OCI-LY7 (cell line): ENCODE data around the gene BAG1. TPM values are rescaled to one million over a fixed set of nuclear protein-coding genes. Genes with fewer than 3 reads are reported as not detected.

Experiments used
- BruUV-seq: library from RNA; stranded (reverse); fragments of 400-500 nt; replicated peaks from 2 replicates; lab custom pipeline; 2021; lab: Mats Ljungman, UMichigan
- CTCF ChIA-PET: fragments of 300-600 bp; sonication (Branson Sonifier 250); formaldehyde crosslinking; loops from one replicate; lab custom pipeline; 2022; ENCODE audit warnings: antibody characterized with exemption; ENCODE audit not compliant: unreplicated experiment; lab: Charles Lee
- POLR2A ChIA-PET: fragments of 300-600 bp; sonication (Branson Sonifier 250); formaldehyde crosslinking; loops from one replicate; lab custom pipeline; 2022; ENCODE audit warnings: antibody characterized with exemption; lab: Charles Lee
- DNase-seq: peaks from one replicate; pipeline ENCODE4 v3.0.0-alpha.2; 2015; ENCODE audit warnings: low spot score
- H2AFZ ChIP-seq: fragments of 200-600 bp; sonication (generic), shearing (Covaris generic); 2 replicates; pipeline ENCODE4 v1.6.1; 2014; ENCODE audit warnings: mild to moderate bottlenecking, antibody characterized with exemption, low read length, moderate library complexity
- H3K27ac ChIP-seq: fragments of 200-600 bp; sonication (generic); 2 replicates; pipeline ENCODE4 v1.5.1; 2014; ENCODE audit warnings: mixed run types, low read depth, mild to moderate bottlenecking, moderate library complexity, low read length, inconsistent platforms; ENCODE audit not compliant: poor library complexity, severe bottlenecking
- H3K36me3 ChIP-seq: fragments of 200-600 bp; sonication (generic); 2 replicates; pipeline ENCODE4 v1.6.1; 2014; ENCODE audit warnings: mild to moderate bottlenecking, antibody characterized with exemption, low read length, moderate library complexity, mixed read lengths; ENCODE audit not compliant: insufficient read depth
- H3K4me1 ChIP-seq: fragments of 200-600 bp; sonication (generic); 2 replicates; pipeline ENCODE4 v1.5.1; 2014; ENCODE audit warnings: mild to moderate bottlenecking, low read length; ENCODE audit not compliant: insufficient read depth, poor library complexity, severe bottlenecking
- H3K4me2 ChIP-seq: fragments of 200-600 bp; sonication (generic); 2 replicates; pipeline ENCODE4 v1.6.1; 2014; ENCODE audit warnings: mild to moderate bottlenecking, low read length
- H3K4me3 ChIP-seq: fragments of 200-600 bp; sonication (generic); 2 replicates; pipeline ENCODE4 v1.5.1; 2014; ENCODE audit warnings: mild to moderate bottlenecking, low read depth, low read length; ENCODE audit not compliant: poor library complexity, severe bottlenecking
- H3K79me2 ChIP-seq: fragments of 200-600 bp; sonication (generic); 2 replicates; pipeline ENCODE4 v1.6.1; 2016; ENCODE audit warnings: low read depth, mild to moderate bottlenecking, low read length, moderate library complexity, mixed read lengths; ENCODE audit not compliant: insufficient read depth
- H3K9me2 ChIP-seq: fragments of 200-600 bp; sonication (generic); 2 replicates; pipeline ENCODE4 v1.6.1; 2016; ENCODE audit warnings: mild to moderate bottlenecking, low read length, mixed read lengths; ENCODE audit not compliant: insufficient read depth
- H3K9me3 ChIP-seq: fragments of 200-600 bp; sonication (generic); 2 replicates; pipeline ENCODE4 v1.6.1; 2014; ENCODE audit warnings: mild to moderate bottlenecking, mixed run types, low read length, mixed read lengths
- H4K20me1 ChIP-seq: fragments of 200-600 bp; sonication (generic); 2 replicates; pipeline ENCODE4 v1.6.1; 2014; ENCODE audit warnings: mild to moderate bottlenecking, antibody characterized with exemption, low read length, moderate library complexity, mixed read lengths; ENCODE audit not compliant: insufficient read depth
- CTCF ChIP-seq: fragments of 200-600 bp; sonication (generic); conservative IDR thresholded peaks from 2 replicates; pipeline ENCODE4 v1.5.1; 2014; ENCODE audit warnings: mild to moderate bottlenecking, antibody characterized with exemption, low read length, moderate library complexity, mixed read lengths
- EZH2phosphoT487 ChIP-seq: fragments of 200-600 bp; sonication (generic); IDR thresholded peaks from 2 replicates; pipeline ENCODE4 v1.6.1; 2018; ENCODE audit warnings: low read depth, borderline replicate concordance, mild to moderate bottlenecking, mixed run types, antibody characterized with exemption, low read length, moderate library complexity, mixed read lengths
- intact Hi-C: fragments of 100-400 bp; cut with micrococcal nuclease; formaldehyde crosslinking; loops from one replicate; pipeline ENCODE4 v1.10.0; 2022; ENCODE audit not compliant: unreplicated experiment
- total RNA-seq, 2 experiments: library from RNA; depleted of rRNA in 1 of 2; stranded (reverse); fragments of >200 nt in 1 of 2; shearing (Covaris generic) in 1 of 2; gene quantifications; 2 replicates each; pipeline ENCODE4 v1.2.3, GENCODE V29; 2014 to 2022

Gene BAG1
- total RNA-seq, 2 experiments from 2014 or later: 48.1 to 86.0 TPM

DNA sequence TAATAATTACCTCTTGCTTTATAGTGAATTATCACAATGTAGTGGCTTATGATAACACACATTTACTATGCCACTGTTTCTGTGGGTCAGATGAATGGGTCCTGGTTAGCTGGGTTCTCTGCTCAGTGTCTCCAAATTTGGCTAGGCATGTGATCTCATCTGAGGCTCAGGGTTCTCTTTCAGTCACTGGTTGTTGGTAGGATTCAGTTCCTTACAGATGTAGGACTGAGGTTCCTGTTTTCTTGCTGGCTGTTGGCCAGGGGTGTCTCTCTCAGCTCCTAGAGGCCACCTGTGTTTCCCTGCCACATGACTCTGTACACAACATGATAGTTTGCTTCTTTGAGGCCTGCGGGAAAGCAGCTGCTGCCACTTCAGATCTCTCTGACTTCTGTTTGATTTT, 32.9 kb upstream of the BAG1 start:
- DNase-seq: peak; percentile 94
- Histone ChIP-seq H3K4me1 (peaks cover 72% of the 10 kb centered on the region), H3K79me2 (peaks cover 89% of the 10 kb centered on the region), H3K36me3 (peaks cover 96% of the 10 kb centered on the region), H4K20me1 (peaks cover 8% of the 10 kb centered on the region; the same call in 1 of the 2 replicates), H3K9me3 (no peaks in the 10 kb centered on the region), H3K27ac (peak overlapping the region; percentile 95), H3K4me3 (peak overlapping the region; percentile 62), H3K9me2 (no peaks in the 10 kb centered on the region), H3K4me2 (peak overlapping the region; percentile 65), H2AFZ (no peak overlapping the region)
- ChIA-PET CTCF (interaction anchor here (0.6 to 1.1 kb wide), 2 partner anchors 150 to 156 kb away, joined by 3 read pairs; partner anchors contain the start of gene AQP3), POLR2A (interaction anchor here (0.6 to 1.8 kb wide), 8 partner anchors 8 to 272 kb away, joined by 3 to 7 read pairs (median 4); partner anchors contain the start of genes AQP3, B4GALT1, DNAJA1 and NOL6)
- intact Hi-C loops: loop anchor here (1.0 to 10.0 kb wide), 4 partner anchors 33 to 747 kb away; partner anchors contain the start of genes BAG1 and UBAP2
- TF ChIP-seq CTCF (no peak), EZH2phosphoT487 (no peak)
- BruUV-seq: no TSS peak

GRCh38 chr9:33295571-33295970, 31.1 kb upstream of the BAG1 start:
- TF ChIP-seq CTCF (no peak), EZH2phosphoT487 (no peak)
- Histone ChIP-seq H4K20me1 (peaks cover 8% of the 10 kb centered on the region; the same call in 1 of the 2 replicates), H3K79me2 (peaks cover 97% of the 10 kb centered on the region), H3K4me1 (peaks cover 85% of the 10 kb centered on the region), H2AFZ (no peak overlapping the region), H3K36me3 (peaks cover 86% of the 10 kb centered on the region), H3K9me3 (no peaks in the 10 kb centered on the region), H3K27ac (peak overlapping the region; percentile 95), H3K4me2 (peak overlapping the region; percentile 65), H3K9me2 (no peaks in the 10 kb centered on the region), H3K4me3 (peak overlapping the region; percentile 62)
- ChIA-PET POLR2A (no interaction called here), CTCF (interaction anchor here (1.1 kb wide), 1 partner anchor 157 kb away, joined by 3 read pairs; no protein-coding TSS in a partner anchor)
- intact Hi-C loops: loop anchor here (10.0 kb wide), 2 partner anchors 141 to 749 kb away; partner anchors contain the start of gene UBAP2
- BruUV-seq: no TSS peak
- no peak for DNase-seq

DNA sequence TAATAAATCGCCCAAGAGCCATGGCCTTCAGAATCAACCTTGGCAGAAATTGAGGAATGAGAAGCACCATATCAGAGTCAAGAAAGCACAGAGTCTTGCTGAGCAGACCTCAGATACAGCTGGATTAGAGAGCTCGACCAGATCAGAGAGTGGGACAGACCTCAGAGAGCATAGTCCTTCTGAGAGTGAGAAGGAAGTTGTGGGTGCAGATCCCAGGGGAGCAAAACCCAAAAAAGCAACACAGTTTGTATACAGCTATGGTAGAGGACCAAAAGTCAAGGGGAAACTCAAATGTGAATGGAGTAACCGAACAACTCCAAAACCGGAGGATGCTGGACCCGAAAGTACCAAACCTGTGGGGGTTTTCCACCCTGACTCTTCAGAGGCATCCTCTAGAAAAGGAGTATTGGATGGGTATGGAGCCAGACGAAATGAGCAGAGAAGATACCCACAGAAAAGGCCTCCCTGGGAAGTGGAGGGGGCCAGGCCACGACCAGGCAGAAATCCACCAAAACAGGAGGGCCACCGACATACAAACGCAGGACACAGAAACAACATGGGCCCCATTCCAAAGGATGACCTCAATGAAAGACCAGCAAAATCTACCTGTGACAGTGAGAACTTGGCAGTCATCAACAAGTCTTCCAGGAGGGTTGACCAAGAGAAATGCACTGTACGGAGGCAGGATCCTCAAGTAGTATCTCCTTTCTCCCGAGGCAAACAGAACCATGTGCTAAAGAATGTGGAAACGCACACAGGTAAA, 30.3 kb upstream of the BAG1 start:
- no peaks in the 10 kb centered on the region for H3K9me2 ChIP-seq
- H4K20me1 ChIP-seq: peaks cover 8% of the 10 kb centered on the region; the same call in 1 of the 2 replicates
- H3K4me3 ChIP-seq: peak overlapping the region; percentile 62
- TF ChIP-seq EZH2phosphoT487: no peak
- TF ChIP-seq CTCF: no peak
- ChIA-PET CTCF (no interaction called here), POLR2A (no interaction called here)
- H3K27ac ChIP-seq: peak overlapping the region; percentile 95
- peaks cover 78% of the 10 kb centered on the region for H3K36me3 ChIP-seq
- H3K4me1 ChIP-seq: peaks cover 85% of the 10 kb centered on the region
- peak overlapping the region; percentile 65 for H3K4me2 ChIP-seq
- BruUV-seq: no TSS peak
- no peaks in the 10 kb centered on the region for H3K9me3 ChIP-seq
- H2AFZ ChIP-seq: no peak overlapping the region
- H3K79me2 ChIP-seq: peaks cover 92% of the 10 kb centered on the region
- peak; percentile 52 for DNase-seq
- intact Hi-C loops: loop anchor here (5.0 to 10.0 kb wide), 3 partner anchors 140 to 750 kb away; partner anchors contain the start of genes NOL6 and UBAP2
